GM12892 (cell line): Measurements from ENCODE around the gene QSOX1.

Source experiments
- DNase-seq: peaks from one replicate; pipeline ENCODE4 v3.0.0; 2011; ENCODE audit not compliant: insufficient read length
- FAIRE-seq: peaks from 2 replicates; lab custom pipeline; 2011; peaks lifted over from hg19 to GRCh38; lab: Jason Lieb, UNC
- POLR2A ChIP-seq: IDR thresholded peaks from 2 replicates; pipeline ENCODE4 v1.6.1; 2011; ENCODE audit warnings: low read depth, low read length, control low read depth
- POLR2AphosphoS5 ChIP-seq: IDR thresholded peaks from 2 replicates; pipeline ENCODE4 v1.6.1; 2011; ENCODE audit warnings: low read depth, low read length, control low read depth
- TAF1 ChIP-seq: IDR thresholded peaks from 2 replicates; pipeline ENCODE4 v1.6.1; 2011; ENCODE audit warnings: low read depth, mild to moderate bottlenecking, control low read depth, low read length, borderline replicate concordance

QSOX1 gene

GRCh38 chr1:180249725-180250498 lies 95.2 kb downstream of the QSOX1 start:
- TF ChIP-seq POLR2AphosphoS5 (no peak), POLR2A (no peak), TAF1 (no peak)
- no peak for FAIRE-seq
- DNase-seq: no peak

- DNase-seq: no peak
- no peak for FAIRE-seq
- TF ChIP-seq POLR2A (no peak), TAF1 (no peak), POLR2AphosphoS5 (no peak)
These were observed 95.8 kb downstream of the QSOX1 start for GRCh38 chr1:180250499-180250770.

GRCh38 chr1:180250883-180251509 lies 96.3 kb downstream of the QSOX1 start:
- FAIRE-seq (no peak), DNase-seq (no peak)
- no peak for TF ChIP-seq POLR2A
- TF ChIP-seq POLR2AphosphoS5: no peak
- TF ChIP-seq TAF1: no peak

GRCh38 chr1:180251526-180252305 lies 97.0 kb downstream of the QSOX1 start:
- no peak for FAIRE-seq
- DNase-seq: no peak
- no peak for TF ChIP-seq POLR2AphosphoS5
- TF ChIP-seq TAF1: no peak
- no peak for TF ChIP-seq POLR2A

GRCh38 chr1:180252638-180253536 lies 98.2 kb downstream of the QSOX1 start:
- peak; percentile 63 for DNase-seq

More at GRCh38 chr1:180252638-180253536, 98.2 kb downstream of the QSOX1 start:
- TF ChIP-seq POLR2AphosphoS5 (no peak), POLR2A (no peak), TAF1 (no peak)
- FAIRE-seq: peak; percentile 87
